ENCODE data around the gene THSD4.

Gene THSD4

DNA sequence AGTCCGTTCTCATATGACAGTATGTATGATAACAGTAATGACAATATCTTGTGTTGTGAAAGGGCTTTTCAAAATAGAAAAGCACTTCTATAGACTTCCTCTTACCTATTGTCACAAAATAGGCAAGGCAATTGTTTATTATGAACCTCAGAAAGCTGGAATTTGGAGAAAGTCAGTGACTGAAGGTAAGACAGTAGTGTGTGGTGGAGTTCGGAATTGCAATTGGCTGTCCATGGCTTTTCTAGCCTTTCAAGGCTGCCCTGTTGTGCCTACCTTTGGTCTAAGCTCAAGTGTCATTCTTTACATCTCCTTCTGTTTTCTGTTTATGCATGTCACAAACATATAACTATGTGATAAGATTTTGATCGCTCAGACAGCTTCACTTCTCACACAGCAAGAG lies 475.8 kb downstream of the THSD4 start:
- H3K36me3 ChIP-seq (ENCODE audit: insufficient read depth, low read length) = no peaks in the 10 kb centered on the region
- H3K4me1 ChIP-seq (ENCODE audit: control insufficient read depth, insufficient read depth, low read length, unreplicated experiment) = peaks cover 8% of the 10 kb centered on the region
- no peaks in the 10 kb centered on the region for H3K27me3 ChIP-seq (ENCODE audit: insufficient read depth, low read length)
- no peak overlapping the region for H3K4me3 ChIP-seq (ENCODE audit: low read depth, low read length)
- H2AFZ ChIP-seq (ENCODE audit: low read length, unreplicated experiment) = no peak overlapping the region
- no peaks in the 10 kb centered on the region for H3K79me2 ChIP-seq (ENCODE audit: control insufficient read depth, insufficient read depth, low read length, unreplicated experiment)
- H3K27ac ChIP-seq (ENCODE audit: low read depth, low read length) = no peak overlapping the region

DNA sequence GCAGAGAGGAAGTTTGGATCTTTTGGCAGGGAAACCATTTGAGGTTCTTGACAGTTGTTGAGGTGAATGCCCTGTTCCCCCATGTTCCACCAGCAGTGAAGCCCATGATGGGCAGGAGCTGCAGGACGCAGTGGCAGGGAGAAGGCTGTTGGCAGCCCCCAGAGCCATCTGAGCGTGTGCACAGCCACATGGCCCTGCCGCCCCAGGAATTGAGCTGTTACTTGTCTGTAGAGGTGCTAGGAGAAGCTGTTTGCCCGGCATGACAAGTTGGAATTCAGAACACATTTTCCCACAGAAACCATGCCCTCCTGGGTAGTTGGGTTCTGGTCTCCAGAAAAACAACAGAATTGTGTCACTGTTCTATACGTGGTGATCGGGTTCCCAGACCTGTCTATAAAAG lies 476.9 kb downstream of the THSD4 start:
- no peak overlapping the region for H3K27ac ChIP-seq (ENCODE audit: low read depth, low read length)
- H3K79me2 ChIP-seq (ENCODE audit: control insufficient read depth, insufficient read depth, low read length, unreplicated experiment) = no peaks in the 10 kb centered on the region
- peaks cover 15% of the 10 kb centered on the region for H3K4me1 ChIP-seq (ENCODE audit: control insufficient read depth, insufficient read depth, low read length, unreplicated experiment)
- H3K4me3 ChIP-seq (ENCODE audit: low read depth, low read length) = no peak overlapping the region
- no peaks in the 10 kb centered on the region for H3K36me3 ChIP-seq (ENCODE audit: insufficient read depth, low read length)
- no peak overlapping the region for H2AFZ ChIP-seq (ENCODE audit: low read length, unreplicated experiment)
- no peaks in the 10 kb centered on the region for H3K27me3 ChIP-seq (ENCODE audit: insufficient read depth, low read length)

DNA sequence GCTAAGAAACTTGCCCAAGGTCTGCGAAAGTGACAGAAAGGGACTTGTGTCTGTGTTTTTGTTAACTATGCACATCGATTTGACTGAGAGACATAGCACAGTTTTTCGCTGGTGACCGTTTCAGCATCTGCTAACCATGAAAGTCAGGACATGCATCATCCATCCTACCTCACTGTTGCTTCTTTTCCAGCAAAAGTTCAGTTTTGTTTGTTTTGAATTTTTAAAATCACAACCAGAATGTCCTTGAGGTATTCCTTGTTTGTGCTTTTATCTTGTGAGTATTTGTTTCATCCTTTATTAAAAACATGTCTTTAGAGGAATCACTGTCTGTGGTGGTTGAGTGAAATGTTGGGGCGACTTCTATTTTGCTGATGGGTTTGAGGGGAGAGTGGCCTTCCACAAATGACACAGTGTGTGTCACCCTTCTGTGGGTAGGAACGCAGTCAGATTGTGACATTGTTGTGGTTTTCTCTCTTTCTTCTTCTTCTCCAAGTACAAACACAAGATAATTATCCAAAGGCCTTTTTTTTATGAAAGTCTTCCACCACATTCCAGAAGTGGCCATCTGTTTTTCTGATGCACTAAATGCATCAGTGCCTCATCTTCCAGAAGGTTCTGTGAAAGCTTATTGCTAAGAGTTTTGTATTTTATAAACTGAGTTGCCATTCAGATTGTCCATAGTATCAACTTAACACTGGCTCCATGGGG lies 480.7 kb downstream of the THSD4 start:
- peaks cover 7% of the 10 kb centered on the region for H3K4me1 ChIP-seq (ENCODE audit: control insufficient read depth, insufficient read depth, low read length, unreplicated experiment)

DNA sequence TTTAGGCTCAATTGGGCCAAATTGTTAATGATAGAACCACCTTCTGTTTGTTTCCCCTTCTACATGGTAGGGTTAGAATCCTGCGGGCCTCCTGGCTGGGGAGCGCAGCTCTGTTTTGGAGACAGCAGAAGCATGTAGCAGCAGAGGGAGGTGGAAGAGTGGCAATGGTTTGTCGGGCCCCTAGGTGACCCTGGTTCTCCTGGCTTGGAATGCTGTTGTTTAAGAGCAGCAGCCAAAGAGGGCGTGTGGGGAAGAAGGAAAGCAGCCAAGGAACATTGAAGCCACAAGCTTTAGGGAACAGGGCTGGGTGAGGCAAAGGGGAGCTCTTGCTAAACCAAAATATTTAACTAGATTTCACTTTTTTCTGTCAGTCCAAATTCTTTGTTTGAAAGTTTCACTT lies 481.4 kb downstream of the THSD4 start:
- Histone ChIP-seq H3K79me2 (ENCODE audit: control insufficient read depth, insufficient read depth, low read length, unreplicated experiment) (no peaks in the 10 kb centered on the region), H3K27me3 (ENCODE audit: insufficient read depth, low read length) (no peaks in the 10 kb centered on the region), H2AFZ (ENCODE audit: low read length, unreplicated experiment) (no peak overlapping the region), H3K4me3 (ENCODE audit: low read depth, low read length) (no peak overlapping the region), H3K27ac (ENCODE audit: low read depth, low read length) (no peak overlapping the region), H3K36me3 (ENCODE audit: insufficient read depth, low read length) (no peaks in the 10 kb centered on the region), H3K4me1 (ENCODE audit: control insufficient read depth, insufficient read depth, low read length, unreplicated experiment) (peaks cover 7% of the 10 kb centered on the region)

More for the DNA sequence above, 480.7 kb downstream of the THSD4 start:
- Histone ChIP-seq H3K27ac (ENCODE audit: low read depth, low read length) (no peak overlapping the region), H3K79me2 (ENCODE audit: control insufficient read depth, insufficient read depth, low read length, unreplicated experiment) (no peaks in the 10 kb centered on the region), H3K4me3 (ENCODE audit: low read depth, low read length) (no peak overlapping the region), H3K27me3 (ENCODE audit: insufficient read depth, low read length) (no peaks in the 10 kb centered on the region), H3K36me3 (ENCODE audit: insufficient read depth, low read length) (no peaks in the 10 kb centered on the region), H2AFZ (ENCODE audit: low read length, unreplicated experiment) (no peak overlapping the region)

DNA sequence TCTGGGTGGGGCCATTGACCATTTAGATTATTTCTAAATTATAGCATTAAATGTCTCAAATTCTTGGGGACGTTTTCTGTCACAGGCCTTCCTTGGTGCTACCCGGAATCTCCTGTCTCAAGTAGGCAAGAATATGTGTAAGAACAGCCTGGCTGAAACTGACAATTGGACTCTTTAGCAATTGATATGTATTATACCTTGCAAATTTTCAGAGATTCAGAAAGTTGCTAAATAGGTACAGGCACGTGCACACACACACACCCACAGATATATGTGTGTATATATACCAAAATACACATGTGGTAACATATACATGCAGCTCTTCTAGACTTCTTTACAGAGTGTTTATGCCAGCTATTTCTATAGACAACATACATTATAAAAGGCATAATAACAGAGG lies 481.9 kb downstream of the THSD4 start:
- H3K27me3 ChIP-seq (ENCODE audit: insufficient read depth, low read length) = no peaks in the 10 kb centered on the region
- no peak overlapping the region for H3K4me3 ChIP-seq (ENCODE audit: low read depth, low read length)
- no peak overlapping the region for H3K27ac ChIP-seq (ENCODE audit: low read depth, low read length)
- H3K79me2 ChIP-seq (ENCODE audit: control insufficient read depth, insufficient read depth, low read length, unreplicated experiment) = no peaks in the 10 kb centered on the region
- H2AFZ ChIP-seq (ENCODE audit: low read length, unreplicated experiment) = no peak overlapping the region
- peaks cover 7% of the 10 kb centered on the region for H3K4me1 ChIP-seq (ENCODE audit: control insufficient read depth, insufficient read depth, low read length, unreplicated experiment)
- no peaks in the 10 kb centered on the region for H3K36me3 ChIP-seq (ENCODE audit: insufficient read depth, low read length)

DNA sequence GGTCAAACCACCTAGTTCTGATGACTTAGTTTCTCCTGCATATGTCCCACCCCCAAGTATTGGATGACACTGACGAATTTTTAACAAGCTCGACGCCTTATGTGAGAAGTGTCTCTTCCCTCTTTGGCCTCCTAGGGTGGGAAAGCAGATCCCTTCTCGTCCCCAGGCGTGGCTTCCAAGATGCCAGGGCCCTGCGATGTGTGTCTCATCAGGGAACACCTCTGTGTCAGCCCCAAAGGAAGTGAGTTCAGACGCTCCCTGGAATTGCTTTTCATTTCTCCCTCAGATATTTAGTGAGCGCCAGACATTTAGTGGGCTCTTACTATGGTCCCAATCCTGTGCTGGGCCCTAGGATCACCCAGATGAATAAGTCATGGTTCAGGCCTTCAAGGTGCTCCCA lies 482.4 kb downstream of the THSD4 start:
- Histone ChIP-seq H3K4me1 (ENCODE audit: control insufficient read depth, insufficient read depth, low read length, unreplicated experiment) (peaks cover 7% of the 10 kb centered on the region), H2AFZ (ENCODE audit: low read length, unreplicated experiment) (no peak overlapping the region), H3K27ac (ENCODE audit: low read depth, low read length) (no peak overlapping the region), H3K36me3 (ENCODE audit: insufficient read depth, low read length) (no peaks in the 10 kb centered on the region), H3K27me3 (ENCODE audit: insufficient read depth, low read length) (no peaks in the 10 kb centered on the region), H3K4me3 (ENCODE audit: low read depth, low read length) (no peak overlapping the region), H3K79me2 (ENCODE audit: control insufficient read depth, insufficient read depth, low read length, unreplicated experiment) (no peaks in the 10 kb centered on the region)

DNA sequence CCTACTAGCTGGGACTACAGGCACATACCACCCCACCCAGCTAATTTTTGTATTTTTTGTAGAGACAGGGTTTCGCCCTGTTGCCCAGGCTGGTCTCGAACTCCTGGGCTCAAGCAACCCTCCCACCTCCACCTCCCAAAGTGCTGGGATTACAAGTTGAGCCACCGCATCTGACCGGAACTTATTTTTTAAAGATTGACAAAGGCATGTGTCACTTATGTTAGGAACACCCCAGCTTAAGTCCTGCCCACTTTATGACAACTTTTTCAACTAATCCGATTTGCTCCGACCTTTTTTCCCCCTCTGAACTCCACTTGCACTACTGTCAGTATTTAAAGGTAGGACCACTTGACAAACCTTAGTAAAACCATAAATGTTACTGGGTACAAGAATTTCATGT lies 483.5 kb downstream of the THSD4 start:
- no peak overlapping the region for H3K27ac ChIP-seq (ENCODE audit: low read depth, low read length)
- no peaks in the 10 kb centered on the region for H3K27me3 ChIP-seq (ENCODE audit: insufficient read depth, low read length)
- no peak overlapping the region for H3K4me3 ChIP-seq (ENCODE audit: low read depth, low read length)
- no peaks in the 10 kb centered on the region for H3K79me2 ChIP-seq (ENCODE audit: control insufficient read depth, insufficient read depth, low read length, unreplicated experiment)
- H2AFZ ChIP-seq (ENCODE audit: low read length, unreplicated experiment) = no peak overlapping the region
- no peaks in the 10 kb centered on the region for H3K36me3 ChIP-seq (ENCODE audit: insufficient read depth, low read length)
- peaks cover 7% of the 10 kb centered on the region for H3K4me1 ChIP-seq (ENCODE audit: control insufficient read depth, insufficient read depth, low read length, unreplicated experiment)

DNA sequence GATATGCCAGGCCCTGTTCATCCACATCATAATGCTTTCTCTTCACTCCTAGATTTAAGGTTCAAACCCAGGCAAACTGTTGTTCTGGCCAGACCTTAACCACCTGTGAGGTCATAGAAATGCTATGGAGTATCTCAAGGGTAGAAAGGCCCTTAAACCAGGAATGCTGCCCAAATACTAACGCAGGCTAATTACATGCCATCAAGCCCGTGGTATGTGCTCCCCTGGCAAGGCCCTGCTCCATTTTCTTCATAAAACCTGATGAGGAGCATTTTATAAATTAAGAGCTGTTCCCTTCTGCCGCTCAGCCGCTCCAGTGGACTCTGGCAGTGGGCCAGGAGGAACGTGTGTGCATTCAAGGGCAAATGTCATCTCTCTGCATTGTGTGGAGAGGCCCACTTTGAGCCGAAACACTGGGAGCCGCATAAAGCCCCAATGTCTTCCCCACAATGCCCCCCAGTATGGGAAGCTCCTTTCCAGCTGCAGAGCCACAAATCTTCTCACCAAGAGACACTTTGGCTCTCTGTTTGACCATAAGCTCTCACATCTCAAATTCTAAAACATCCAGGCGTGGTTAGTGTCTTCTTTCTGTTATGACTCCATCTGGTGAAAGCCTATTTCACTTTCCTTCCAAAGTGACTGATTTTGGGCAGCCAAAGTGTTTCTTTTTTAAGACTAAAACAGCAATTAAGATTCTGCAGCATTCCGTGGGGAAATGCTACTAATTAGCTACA lies 484.3 kb downstream of the THSD4 start:
- Histone ChIP-seq H3K27ac (ENCODE audit: low read depth, low read length) (no peak overlapping the region), H3K4me3 (ENCODE audit: low read depth, low read length) (no peak overlapping the region), H3K36me3 (ENCODE audit: insufficient read depth, low read length) (no peaks in the 10 kb centered on the region), H3K27me3 (ENCODE audit: insufficient read depth, low read length) (no peaks in the 10 kb centered on the region), H2AFZ (ENCODE audit: low read length, unreplicated experiment) (no peak overlapping the region), H3K4me1 (ENCODE audit: control insufficient read depth, insufficient read depth, low read length, unreplicated experiment) (peaks cover 7% of the 10 kb centered on the region), H3K79me2 (ENCODE audit: control insufficient read depth, insufficient read depth, low read length, unreplicated experiment) (no peaks in the 10 kb centered on the region)

DNA sequence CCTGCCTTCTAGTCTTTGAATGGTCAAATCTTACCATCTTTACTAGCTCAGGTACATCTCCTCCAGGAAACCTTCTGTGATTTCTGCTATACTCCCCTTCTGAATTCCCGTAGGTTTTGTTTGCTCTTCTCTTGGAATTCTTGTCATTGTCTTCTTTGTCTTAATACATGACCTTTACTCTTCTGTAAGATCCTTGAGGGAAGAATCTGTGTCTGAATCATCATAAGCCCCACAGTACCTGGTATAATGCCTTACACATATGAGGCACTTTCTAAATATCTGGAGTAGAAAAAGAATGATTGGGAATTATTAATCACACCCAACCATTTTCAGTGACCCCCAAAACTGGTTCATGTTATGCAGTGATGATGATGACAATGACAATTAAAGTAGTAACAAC lies 485.0 kb downstream of the THSD4 start:
- Histone ChIP-seq H3K79me2 (ENCODE audit: control insufficient read depth, insufficient read depth, low read length, unreplicated experiment) (no peaks in the 10 kb centered on the region), H3K4me3 (ENCODE audit: low read depth, low read length) (no peak overlapping the region), H3K27ac (ENCODE audit: low read depth, low read length) (no peak overlapping the region), H3K27me3 (ENCODE audit: insufficient read depth, low read length) (no peaks in the 10 kb centered on the region), H2AFZ (ENCODE audit: low read length, unreplicated experiment) (no peak overlapping the region), H3K4me1 (ENCODE audit: control insufficient read depth, insufficient read depth, low read length, unreplicated experiment) (peaks cover 7% of the 10 kb centered on the region), H3K36me3 (ENCODE audit: insufficient read depth, low read length) (no peaks in the 10 kb centered on the region)

DNA sequence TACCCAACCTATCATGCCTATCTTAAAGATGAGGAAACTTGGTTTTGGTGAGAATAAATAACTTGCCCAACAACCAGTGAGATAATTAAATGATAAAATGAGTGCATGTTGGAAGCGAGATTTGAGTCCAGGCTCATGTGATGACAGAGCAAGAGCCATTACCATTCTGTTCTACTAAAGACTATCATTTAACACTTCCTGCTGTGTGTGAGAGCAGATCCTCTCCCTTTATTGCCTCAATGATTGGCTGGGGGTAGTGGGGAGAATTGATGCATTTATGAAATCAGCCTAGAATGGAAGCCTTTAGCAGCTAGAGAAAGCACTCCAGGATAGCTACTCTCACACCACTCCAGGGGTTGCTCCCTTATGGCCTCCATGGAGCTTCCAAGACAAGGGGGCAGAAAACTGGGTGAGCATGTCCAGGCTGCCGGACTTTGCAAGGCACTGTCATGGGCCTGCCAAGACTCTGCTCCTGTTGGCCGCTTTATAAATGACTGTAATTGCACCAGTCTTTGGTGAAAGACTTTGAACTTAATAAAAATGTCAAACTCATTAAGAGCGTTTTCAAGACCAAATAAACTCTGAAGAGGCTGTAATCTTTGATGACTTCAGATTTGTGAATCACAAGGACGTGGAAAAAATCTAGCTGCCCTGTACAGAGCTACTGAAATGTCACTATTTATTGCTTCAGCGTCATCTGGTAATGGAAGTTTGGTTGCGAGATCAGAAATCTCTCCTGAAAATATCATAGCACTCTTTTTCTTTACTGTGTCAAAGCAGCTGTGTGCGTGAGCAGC lies 486.0 kb downstream of the THSD4 start:
- no peaks in the 10 kb centered on the region for H3K79me2 ChIP-seq (ENCODE audit: control insufficient read depth, insufficient read depth, low read length, unreplicated experiment)
- H3K4me3 ChIP-seq (ENCODE audit: low read depth, low read length) = no peak overlapping the region
- no peak overlapping the region for H3K27ac ChIP-seq (ENCODE audit: low read depth, low read length)
- H3K36me3 ChIP-seq (ENCODE audit: insufficient read depth, low read length) = no peaks in the 10 kb centered on the region
- H2AFZ ChIP-seq (ENCODE audit: low read length, unreplicated experiment) = no peak overlapping the region
- H3K27me3 ChIP-seq (ENCODE audit: insufficient read depth, low read length) = no peaks in the 10 kb centered on the region
- H3K4me1 ChIP-seq (ENCODE audit: control insufficient read depth, insufficient read depth, low read length, unreplicated experiment) = peaks cover 6% of the 10 kb centered on the region

Measured in ACC112 (cell line).